Keratinocyte (primary cell): ENCODE results near the gene FRS2. TPM values are rescaled to one million over a fixed set of nuclear protein-coding genes. Genes with fewer than 3 reads are reported as not detected.

Source experiments
- DNase-seq: peaks from one replicate; pipeline ENCODE4 v3.0.0-alpha.2; 2011; ENCODE audit warnings: low read depth, missing footprints, low spot score
- FAIRE-seq: peaks from 2 replicates; lab custom pipeline; 2011; peaks lifted over from hg19 to GRCh38; lab: Jason Lieb, UNC
- H2AFZ ChIP-seq: 2 replicates; pipeline ENCODE4 v1.6.0; 2012; ENCODE audit warnings: low read length, control low read depth, inconsistent platforms; ENCODE audit not compliant: control insufficient read depth
- H3K27ac ChIP-seq: 2 replicates; pipeline ENCODE4 v1.5.1; 2011; ENCODE audit warnings: low read length; ENCODE audit not compliant: control insufficient read depth, insufficient read depth
- H3K27me3 ChIP-seq: 3 replicates; pipeline ENCODE4 v1.6.0; 2011; ENCODE audit warnings: low read length; ENCODE audit not compliant: control insufficient read depth, insufficient read depth; ENCODE audit errors: extremely low read depth
- H3K36me3 ChIP-seq, 2 experiments: 2 replicates in 1 of 2; 3 replicates in 1 of 2; pipeline ENCODE4 v1.5.1; 2011; ENCODE audit warnings: low read length in 2 of 2, mild to moderate bottlenecking in 1 of 2; ENCODE audit not compliant: control insufficient read depth in 2 of 2, insufficient read depth in 2 of 2; ENCODE audit errors: extremely low read depth in 1 of 2
- H3K4me1 ChIP-seq: 3 replicates; pipeline ENCODE4 v1.5.1; 2011; ENCODE audit warnings: low read length; ENCODE audit not compliant: control insufficient read depth, insufficient read depth; ENCODE audit errors: extremely low read depth
- H3K4me2 ChIP-seq: 3 replicates; pipeline ENCODE4 v1.6.0; 2011; ENCODE audit warnings: low read depth, low read length; ENCODE audit not compliant: control insufficient read depth, insufficient read depth; ENCODE audit errors: extremely low read depth
- H3K4me3 ChIP-seq, 3 experiments: fragments of 200-600 bp in 1 of 3; sonication (generic) in 1 of 3; 2 replicates in 2 of 3; 3 replicates in 1 of 3; pipeline ENCODE4 v1.5.1; 2011 to 2016; ENCODE audit warnings: low read length in 3 of 3, mild to moderate bottlenecking in 3 of 3, control low read depth in 2 of 3, inconsistent platforms in 1 of 3, low read depth in 1 of 3, mixed read lengths in 1 of 3, mixed run types in 1 of 3, moderate library complexity in 1 of 3; ENCODE audit not compliant: control insufficient read depth in 2 of 3, insufficient read depth in 2 of 3; ENCODE audit errors: extremely low read depth in 1 of 3
- H3K79me2 ChIP-seq: 2 replicates; pipeline ENCODE4 v1.6.0; 2012; ENCODE audit warnings: low read length; ENCODE audit not compliant: control insufficient read depth, insufficient read depth
- H3K9ac ChIP-seq: 3 replicates; pipeline ENCODE4 v1.6.0; 2011; ENCODE audit warnings: low read length; ENCODE audit not compliant: control insufficient read depth, insufficient read depth; ENCODE audit errors: extremely low read depth
- H3K9me1 ChIP-seq: 3 replicates; pipeline ENCODE4 v1.6.0; 2011; ENCODE audit warnings: low read length; ENCODE audit not compliant: control insufficient read depth, insufficient read depth; ENCODE audit errors: extremely low read depth
- H3K9me3 ChIP-seq: 2 replicates; pipeline ENCODE4 v1.5.1; 2012; ENCODE audit warnings: low read depth, low read length; ENCODE audit not compliant: control insufficient read depth
- H4K20me1 ChIP-seq: 3 replicates; pipeline ENCODE4 v1.6.0; 2011; ENCODE audit warnings: low read length; ENCODE audit not compliant: control insufficient read depth, insufficient read depth; ENCODE audit errors: extremely low read depth
- CTCF ChIP-seq, 3 experiments: IDR thresholded peaks in 1 of 3; conservative IDR thresholded peaks in 1 of 3; optimal IDR thresholded peaks in 1 of 3; 2 replicates in 2 of 3; 3 replicates in 1 of 3; pipeline versions ENCODE3 to v1.5.1; 2011; ENCODE audit warnings: low read length in 3 of 3, mild to moderate bottlenecking in 3 of 3, moderate library complexity in 2 of 3, control low read depth in 1 of 3, inconsistent platforms in 1 of 3; ENCODE audit not compliant: insufficient read depth in 2 of 3; ENCODE audit errors: extremely low read depth in 1 of 3
- EZH2 ChIP-seq: IDR thresholded peaks from one replicate; pipeline ENCODE4 v1.6.1; 2012; ENCODE audit warnings: inconsistent platforms, mild to moderate bottlenecking, low read length, moderate library complexity
- dilution Hi-C: fragments of 300-500 bp; cut with MboI; formaldehyde crosslinking; loops from one replicate; pipeline ENCODE4 v1.7.0; 2020; ENCODE audit warnings: low sequenced_read_pairs; ENCODE audit not compliant: extremely low pct_ligation_motif_present
- polyA plus RNA-seq, 5 experiments: library from polyadenylated mRNA; depleted of rRNA in 3 of 5; stranded (reverse) in 3 of 5; stranded (forward) in 1 of 5; unstranded in 1 of 5; fragments of >200 nt; gene quantifications; 1 replicate in 1 of 5; 2 replicates in 3 of 5; 3 replicates in 1 of 5; pipeline versions ENCODE4 v1.2.1 to v1.2.3, GENCODE V29; 2011 to 2012; ENCODE audit warnings: missing spikeins in 2 of 5, low read depth in 1 of 5, low replicate concordance in 1 of 5

FRS2 gene
- polyA plus RNA-seq, 1 donor (not counting 4 experiments of a cell fraction or from before 2014, with no cell fraction given), result 28.6 TPM

DNA sequence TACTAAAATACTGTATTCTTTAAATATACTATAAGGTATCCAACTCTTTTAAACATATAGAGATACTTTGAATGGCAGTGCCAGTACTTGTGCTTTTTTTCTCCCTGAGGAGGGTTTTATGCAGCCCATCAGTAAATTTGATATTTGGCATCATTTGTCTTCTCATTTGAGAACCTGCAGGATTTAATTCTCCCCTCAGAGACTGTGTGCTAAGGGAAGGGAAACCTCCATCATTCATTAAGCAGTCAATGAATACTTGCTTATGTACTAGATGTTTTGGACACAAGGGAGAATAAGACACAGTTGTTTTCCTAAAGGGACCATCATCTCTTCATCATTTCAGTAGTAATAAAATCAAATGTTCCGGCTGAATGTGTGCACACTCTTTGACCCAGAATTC, 40.8 kb downstream of the FRS2 start:
- FAIRE-seq, result no peak

DNA sequence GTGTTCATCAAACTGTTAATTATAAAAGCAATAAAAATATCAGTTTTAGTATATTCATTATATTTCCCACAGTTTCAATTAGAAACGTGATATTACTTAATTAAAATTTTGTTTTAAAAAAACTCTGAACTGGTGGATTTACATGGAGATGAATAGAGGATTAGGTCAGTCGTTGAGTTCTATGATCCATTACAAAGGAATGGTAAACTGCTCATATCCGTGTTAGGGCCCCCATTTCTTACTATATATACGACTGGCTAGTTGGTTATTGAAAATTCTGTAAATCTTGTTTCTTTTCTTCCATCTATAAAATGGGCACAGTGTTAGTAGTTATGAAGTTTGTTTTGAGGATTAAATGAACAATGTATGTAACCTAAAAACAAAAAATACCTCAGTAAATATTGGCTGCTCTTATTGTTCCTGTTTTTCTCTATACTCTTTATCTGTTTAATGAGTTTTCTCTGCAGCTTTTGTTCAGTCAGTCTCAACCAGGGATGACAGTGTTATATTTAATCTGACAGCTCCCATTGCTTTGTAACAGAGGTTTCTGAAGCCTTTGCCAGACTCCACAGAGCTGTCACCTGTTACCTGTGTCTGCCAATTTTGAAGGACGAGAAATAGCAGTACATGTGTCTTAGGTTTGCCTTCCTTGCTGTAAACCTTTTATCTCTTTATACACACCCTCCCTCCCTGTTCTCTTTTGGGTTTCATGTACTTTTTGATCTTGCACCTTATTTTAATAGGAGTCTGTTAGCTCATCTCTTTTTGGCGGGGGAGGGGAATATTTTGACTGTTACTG, 41.5 kb downstream of the FRS2 start:
- Histone ChIP-seq H3K36me3 (no peaks in the 10 kb centered on the region), H4K20me1 (peaks cover 2% of the 10 kb centered on the region), H3K9ac (no peak overlapping the region), H3K9me1 (no peaks in the 10 kb centered on the region), H3K27ac (no peak overlapping the region), H3K4me3 (no peak overlapping the region), H3K4me1 (peaks cover 11% of the 10 kb centered on the region), H3K27me3 (no peaks in the 10 kb centered on the region), H3K79me2 (peaks cover 78% of the 10 kb centered on the region), H3K4me2 (no peak overlapping the region), H3K9me3 (no peaks in the 10 kb centered on the region), H2AFZ (no peak overlapping the region)
- dilution Hi-C loops, result no loop called here
- FAIRE-seq (no peak), DNase-seq (no peak)
- TF ChIP-seq EZH2 (no peak), CTCF (optimal IDR thresholded peaks at IDR 0.05 in 1 of 3, IDR thresholded peaks at IDR 0.05 in 1 of 3, conservative IDR thresholded peaks at IDR 0.05 in 1 of 3; ENCODE audit: extremely low read depth in 1 of 3, insufficient read depth in 2 of 3, low read length in 3 of 3) (no peak)

More for the DNA sequence above, 40.8 kb downstream of the FRS2 start:
- no peaks in the 10 kb centered on the region for H3K27me3 ChIP-seq
- H3K36me3 ChIP-seq, result no peaks in the 10 kb centered on the region
- no peak for DNase-seq
- H3K27ac ChIP-seq, result no peak overlapping the region
- H3K9me1 ChIP-seq, result no peaks in the 10 kb centered on the region
- no peak overlapping the region for H2AFZ ChIP-seq
- no peak overlapping the region for H3K4me3 ChIP-seq
- TF ChIP-seq CTCF (optimal IDR thresholded peaks at IDR 0.05 in 1 of 3, IDR thresholded peaks at IDR 0.05 in 1 of 3, conservative IDR thresholded peaks at IDR 0.05 in 1 of 3; ENCODE audit: extremely low read depth in 1 of 3, insufficient read depth in 2 of 3, low read length in 3 of 3), result no peak
- TF ChIP-seq EZH2, result no peak
- peaks cover 11% of the 10 kb centered on the region for H3K4me1 ChIP-seq
- H3K9me3 ChIP-seq, result no peaks in the 10 kb centered on the region
- H3K79me2 ChIP-seq, result peaks cover 81% of the 10 kb centered on the region
- peaks cover 2% of the 10 kb centered on the region for H4K20me1 ChIP-seq
- no peak overlapping the region for H3K4me2 ChIP-seq
- H3K9ac ChIP-seq, result no peak overlapping the region
- dilution Hi-C loops, result no loop called here
